ENCODE measurements around the gene RCC2.

DNA sequence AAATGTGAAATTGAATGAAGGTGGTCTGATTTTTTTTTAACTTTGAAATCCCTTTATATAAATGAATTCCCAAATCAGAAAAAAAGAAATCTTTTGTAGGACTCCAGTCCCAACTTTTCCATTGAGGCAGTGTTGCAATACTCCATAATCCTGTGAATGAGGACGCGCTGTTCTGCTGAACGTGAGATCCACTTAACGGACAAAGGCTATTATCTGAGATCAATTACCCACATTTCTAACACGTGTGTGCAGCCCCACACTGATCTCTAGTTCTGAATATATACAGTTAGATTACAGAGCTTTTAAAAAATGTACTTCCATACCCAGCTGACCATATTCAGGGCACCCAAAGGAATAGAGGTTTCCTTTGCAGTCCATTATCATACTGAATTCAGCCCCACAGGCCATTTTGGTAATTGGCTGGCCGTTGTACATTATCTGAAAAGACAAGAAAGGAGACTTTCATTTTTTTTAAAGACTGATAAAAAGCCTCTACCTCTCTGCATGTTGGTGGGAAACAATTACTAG is 19.0 kb downstream of the RCC2 start:
- TF ChIP-seq ISL1 (CRISPR knock-in tag; IDR thresholded peaks at IDR 0.05) (no peak), ARNTL (CRISPR knock-in tag; IDR thresholded peaks at IDR 0.05; ENCODE audit: borderline replicate concordance, low read depth) (no peak), ZNF565 (CRISPR knock-in tag; conservative IDR thresholded peaks at IDR 0.05; ENCODE audit: low read depth) (no peak), TSHZ2 (CRISPR knock-in tag; IDR thresholded peaks at IDR 0.05) (no peak)
- TF ChIP-seq, protein P1, sequence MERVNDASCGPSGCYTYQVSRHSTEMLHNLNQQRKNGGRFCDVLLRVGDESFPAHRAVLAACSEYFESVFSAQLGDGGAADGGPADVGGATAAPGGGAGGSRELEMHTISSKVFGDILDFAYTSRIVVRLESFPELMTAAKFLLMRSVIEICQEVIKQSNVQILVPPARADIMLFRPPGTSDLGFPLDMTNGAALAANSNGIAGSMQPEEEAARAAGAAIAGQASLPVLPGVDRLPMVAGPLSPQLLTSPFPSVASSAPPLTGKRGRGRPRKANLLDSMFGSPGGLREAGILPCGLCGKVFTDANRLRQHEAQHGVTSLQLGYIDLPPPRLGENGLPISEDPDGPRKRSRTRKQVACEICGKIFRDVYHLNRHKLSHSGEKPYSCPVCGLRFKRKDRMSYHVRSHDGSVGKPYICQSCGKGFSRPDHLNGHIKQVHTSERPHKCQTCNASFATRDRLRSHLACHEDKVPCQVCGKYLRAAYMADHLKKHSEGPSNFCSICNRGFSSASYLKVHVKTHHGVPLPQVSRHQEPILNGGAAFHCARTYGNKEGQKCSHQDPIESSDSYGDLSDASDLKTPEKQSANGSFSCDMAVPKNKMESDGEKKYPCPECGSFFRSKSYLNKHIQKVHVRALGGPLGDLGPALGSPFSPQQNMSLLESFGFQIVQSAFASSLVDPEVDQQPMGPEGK (CRISPR knock-in tag; IDR thresholded peaks at IDR 0.05; ENCODE audit: borderline replicate concordance), result no peak
